Epidermal melanocyte (primary cell): ENCODE measurements around the gene CLEC4M.
"Not testable (repeated sequence)": the region's sequence is repeated elsewhere in the genome, so short reads cannot be mapped to it uniquely, and the experiment has no call there.

Source experiments
- DNase-seq: peaks from one replicate; pipeline ENCODE4 v3.0.0; 2011; ENCODE audit warnings: low spot score; ENCODE audit not compliant: insufficient read length

CLEC4M gene

GRCh38 chr19:7740682-7741054 is 22.4 kb upstream of the CLEC4M start:
- no peak for DNase-seq

- DNase-seq: no peak
Measured at GRCh38 chr19:7742575-7742974, 20.5 kb upstream of the CLEC4M start.

GRCh38 chr19:7742991-7743390 is 20.1 kb upstream of the CLEC4M start:
- DNase-seq: no peak

- DNase-seq: no peak
Measured at GRCh38 chr19:7743425-7743841, 19.6 kb upstream of the CLEC4M start.

- no peak for DNase-seq
Measured at GRCh38 chr19:7744199-7744786, 18.8 kb upstream of the CLEC4M start.

GRCh38 chr19:7744871-7745650 is 18.0 kb upstream of the CLEC4M start:
- no peak for DNase-seq

GRCh38 chr19:7746306-7746705 is 16.7 kb upstream of the CLEC4M start:
- DNase-seq: not testable (repeated sequence)

- DNase-seq: no peak
Measured at GRCh38 chr19:7746903-7747884, 15.8 kb upstream of the CLEC4M start, which contains the start of gene CD209. TSS of gene CD209 (minus strand) at chr19:7747534. CDS start at chr19:7747511, 23 bp downstream.

- no peak for DNase-seq
Measured at GRCh38 chr19:7748171-7748570, 14.9 kb upstream of the CLEC4M start.

- DNase-seq: no peak
Measured at GRCh38 chr19:7748756-7749155, 14.3 kb upstream of the CLEC4M start.

- DNase-seq: no peak
Measured at GRCh38 chr19:7751157-7751783, 11.8 kb upstream of the CLEC4M start.

- no peak for DNase-seq
Measured at GRCh38 chr19:7756258-7756657, 6.8 kb upstream of the CLEC4M start.

GRCh38 chr19:7757358-7757757 is 5.7 kb upstream of the CLEC4M start:
- no peak for DNase-seq

GRCh38 chr19:7759156-7759555 is 3.9 kb upstream of the CLEC4M start:
- DNase-seq: no peak

GRCh38 chr19:7763696-7764095 is 653 bp downstream of the CLEC4M start:
- DNase-seq: no peak

- DNase-seq: not testable (repeated sequence)
Measured at GRCh38 chr19:7764157-7764556, 1.1 kb downstream of the CLEC4M start.

GRCh38 chr19:7765043-7765442 is 2.0 kb downstream of the CLEC4M start:
- DNase-seq: not testable (repeated sequence)

- no peak for DNase-seq
Measured at GRCh38 chr19:7766535-7766934, 3.5 kb downstream of the CLEC4M start.

- no peak for DNase-seq
Measured at GRCh38 chr19:7767487-7767886, 4.4 kb downstream of the CLEC4M start.

- no peak for DNase-seq
Measured at GRCh38 chr19:7769171-7769570, 6.1 kb downstream of the CLEC4M start.

- DNase-seq: no peak
Measured at GRCh38 chr19:7771072-7771471, 8.0 kb downstream of the CLEC4M start.
